Measurements from ENCODE around the gene RNF149.

GRCh38 chr2:101291973-101292372, 16.5 kb downstream of the RNF149 start:
- TF ChIP-seq EZH2 (IDR thresholded peaks at IDR 0.05) (no peak), POLR2AphosphoS5 (IDR thresholded peaks at IDR 0.05; ENCODE audit: borderline replicate concordance, low read depth, low read length) (no peak)

All from SK-N-MC (cell line).